HG03159 (cell line): ENCODE results near the gene GALE.

Experiments
- ATAC-seq: cut with Tn5 transposase; IDR thresholded peaks from one replicate; pipeline ENCODE4 v1.9.1; 2021; ENCODE audit warnings: mild to moderate bottlenecking, moderate library complexity; ENCODE audit not compliant: unreplicated experiment

The GALE gene

DNA sequence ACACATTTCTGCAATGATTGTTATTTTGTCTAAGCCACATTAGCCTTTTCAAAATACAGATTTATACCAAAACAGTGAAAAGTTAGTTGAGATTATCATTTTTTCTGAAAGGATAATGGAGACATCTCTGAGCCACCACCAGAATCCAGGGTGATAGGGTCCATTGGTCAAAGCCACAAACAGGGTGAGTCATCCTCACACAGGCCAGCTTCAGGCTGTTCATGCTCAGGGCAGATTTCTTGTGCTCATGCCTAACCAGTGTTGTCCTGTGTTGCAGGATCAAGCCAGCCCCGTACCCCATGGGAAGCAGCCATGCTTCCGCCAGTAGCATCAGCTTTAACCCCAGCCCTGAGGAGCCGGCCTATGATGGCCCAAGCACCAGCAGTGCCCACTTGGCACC, 43.9 kb downstream of the GALE start:
- no peak for ATAC-seq

DNA sequence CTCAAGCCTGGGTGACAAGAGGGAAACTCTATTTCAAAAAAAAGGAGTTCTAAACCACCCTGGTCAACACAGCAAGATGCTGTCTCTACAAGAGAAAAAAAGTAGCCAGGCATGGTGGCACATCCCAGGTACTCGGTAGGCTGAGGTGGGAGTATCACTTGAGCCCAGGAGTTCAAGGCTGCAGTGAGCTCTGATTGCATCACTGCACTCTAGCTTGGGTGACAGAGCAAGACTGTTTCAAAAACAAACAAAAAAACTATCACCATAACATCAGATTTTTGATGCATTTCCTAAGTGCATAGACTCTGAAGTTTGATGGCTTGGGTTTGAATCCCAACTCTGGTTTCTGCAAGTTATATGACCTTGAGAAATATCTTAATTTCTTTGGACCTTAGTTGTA, 47.6 kb downstream of the GALE start:
- no peak for ATAC-seq

- no peak for ATAC-seq
Observed at GRCh38 chr1:23751815-23752200, 48.7 kb downstream of the GALE start.

DNA sequence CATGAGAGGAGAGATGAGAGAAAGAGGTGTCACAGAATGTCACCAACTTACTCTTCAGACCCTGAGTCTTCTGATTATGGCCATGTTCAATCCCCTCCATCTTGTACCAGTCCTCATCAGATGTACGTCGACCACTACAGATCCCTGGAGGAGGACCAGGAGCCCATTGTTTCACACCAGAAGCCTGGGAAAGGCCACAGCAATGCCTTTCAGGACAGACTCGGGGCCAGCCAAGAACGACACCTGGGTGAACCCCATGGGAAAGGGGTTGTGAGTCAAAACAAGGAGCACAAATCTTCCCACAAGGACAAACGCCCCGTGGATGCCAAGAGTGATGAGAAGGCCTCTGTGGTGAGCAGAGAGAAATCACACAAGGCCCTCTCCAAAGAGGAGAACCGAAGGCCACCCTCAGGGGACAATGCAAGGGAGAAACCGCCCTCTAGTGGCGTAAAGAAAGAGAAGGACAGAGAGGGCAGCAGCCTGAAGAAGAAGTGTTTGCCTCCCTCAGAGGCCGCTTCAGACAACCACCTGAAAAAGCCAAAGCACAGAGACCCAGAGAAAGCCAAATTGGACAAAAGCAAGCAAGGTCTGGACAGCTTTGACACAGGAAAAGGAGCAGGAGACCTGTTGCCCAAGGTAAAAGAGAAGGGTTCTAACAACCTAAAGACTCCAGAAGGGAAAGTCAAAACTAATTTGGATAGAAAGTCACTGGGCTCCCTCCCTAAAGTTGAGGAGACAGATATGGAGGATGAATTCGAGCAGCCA, 49.3 kb downstream of the GALE start:
- ATAC-seq: no peak

- ATAC-seq: no peak
Observed at GRCh38 chr1:23748016-23748415, 52.5 kb downstream of the GALE start.
